DOHH2 (cell line): ENCODE data around the gene AUTS2.

Source experiments
- H3F3A ChIP-seq: fragments of 200-600 bp; sonication (generic), shearing (Covaris generic); 2 replicates; pipeline ENCODE4 v1.6.0; 2016; ENCODE audit warnings: antibody characterized with exemption, mild to moderate bottlenecking; ENCODE audit not compliant: control insufficient read depth, insufficient read depth
- H3K27ac ChIP-seq: fragments of 200-600 bp; sonication (generic); 2 replicates; pipeline ENCODE4 v1.5.1; 2014; ENCODE audit warnings: low read depth, mild to moderate bottlenecking, low read length, moderate library complexity
- H3K27me3 ChIP-seq: fragments of 200-600 bp; sonication (generic); 2 replicates; pipeline ENCODE4 v1.6.1; 2014; ENCODE audit warnings: mild to moderate bottlenecking, low read length, mixed read lengths; ENCODE audit not compliant: control insufficient read depth
- H3K36me3 ChIP-seq: fragments of 200-600 bp; sonication (generic); 2 replicates; pipeline ENCODE4 v1.6.1; 2014; ENCODE audit warnings: mild to moderate bottlenecking, low read length, moderate library complexity, mixed read lengths; ENCODE audit not compliant: control insufficient read depth
- H3K4me1 ChIP-seq: fragments of 200-600 bp; sonication (generic); 2 replicates; pipeline ENCODE4 v1.6.1; 2014; ENCODE audit warnings: mild to moderate bottlenecking, low read length, mixed read lengths; ENCODE audit not compliant: control insufficient read depth
- H3K4me2 ChIP-seq: fragments of 200-600 bp; sonication (generic); 2 replicates; pipeline ENCODE4 v1.6.0; 2014; ENCODE audit warnings: mild to moderate bottlenecking, low read length, moderate library complexity
- H3K4me3 ChIP-seq: fragments of 200-600 bp; sonication (generic); 2 replicates; pipeline ENCODE4 v1.5.1; 2014; ENCODE audit warnings: mild to moderate bottlenecking, low read length, mixed read lengths
- H3K79me2 ChIP-seq: fragments of 200-600 bp; sonication (generic); 2 replicates; pipeline ENCODE4 v1.6.1; 2014; ENCODE audit warnings: mild to moderate bottlenecking, low read length, mixed read lengths; ENCODE audit not compliant: control insufficient read depth
- H3K9me2 ChIP-seq: fragments of 200-600 bp; sonication (generic); replicated peaks from 2 replicates; pipeline ENCODE4 v1.6.1; 2014; ENCODE audit warnings: mild to moderate bottlenecking, low read length, mixed read lengths; ENCODE audit not compliant: control insufficient read depth
- H3K9me3 ChIP-seq: fragments of 200-600 bp; sonication (generic); 2 replicates; pipeline ENCODE4 v1.6.1; 2014; ENCODE audit warnings: antibody characterized with exemption, low read length, mixed read lengths; ENCODE audit not compliant: control insufficient read depth, insufficient read depth
- H4K20me1 ChIP-seq: fragments of 200-600 bp; sonication (generic); 2 replicates; pipeline ENCODE4 v1.6.0; 2014; ENCODE audit warnings: low read depth, mild to moderate bottlenecking, antibody characterized with exemption, low read length, moderate library complexity; ENCODE audit not compliant: control insufficient read depth, insufficient read depth
- EZH2phosphoT487 ChIP-seq: fragments of 200-600 bp; sonication (generic); IDR thresholded peaks from 2 replicates; pipeline ENCODE4 v1.6.1; 2017; ENCODE audit warnings: borderline replicate concordance, mild to moderate bottlenecking, antibody characterized with exemption, low read length, moderate library complexity, mixed read lengths
- TF ChIP-seq, protein P1 (sequence below): fragments of 200-600 bp; sonication (generic); IDR thresholded peaks from one replicate; pipeline ENCODE4 v1.5.1; 2014; ENCODE audit warnings: antibody characterized with exemption, mild to moderate bottlenecking, low read depth, low read length; ENCODE audit not compliant: poor library complexity, severe bottlenecking

AUTS2 gene

DNA sequence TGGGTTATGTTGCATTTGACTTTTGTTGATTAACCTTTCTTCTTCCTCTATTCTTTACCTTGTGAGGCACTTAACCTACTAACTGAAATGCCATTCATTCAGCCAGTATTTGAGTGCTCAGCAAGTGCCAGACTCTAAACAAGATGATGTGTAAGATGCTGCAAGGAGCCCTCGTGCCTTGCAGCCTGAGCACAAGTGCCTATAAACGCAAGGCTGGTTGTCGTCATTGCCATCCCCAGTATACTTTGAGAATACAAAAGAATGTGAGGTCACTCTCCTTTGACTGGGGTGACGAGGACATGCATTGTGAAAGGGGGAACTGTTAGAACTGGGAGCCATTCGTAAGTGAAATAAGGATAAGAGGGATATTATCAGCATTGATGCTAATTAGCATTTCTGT lies 103.0 kb downstream of the AUTS2 start:
- TF ChIP-seq EZH2phosphoT487, result no peak
- TF ChIP-seq, protein P1, sequence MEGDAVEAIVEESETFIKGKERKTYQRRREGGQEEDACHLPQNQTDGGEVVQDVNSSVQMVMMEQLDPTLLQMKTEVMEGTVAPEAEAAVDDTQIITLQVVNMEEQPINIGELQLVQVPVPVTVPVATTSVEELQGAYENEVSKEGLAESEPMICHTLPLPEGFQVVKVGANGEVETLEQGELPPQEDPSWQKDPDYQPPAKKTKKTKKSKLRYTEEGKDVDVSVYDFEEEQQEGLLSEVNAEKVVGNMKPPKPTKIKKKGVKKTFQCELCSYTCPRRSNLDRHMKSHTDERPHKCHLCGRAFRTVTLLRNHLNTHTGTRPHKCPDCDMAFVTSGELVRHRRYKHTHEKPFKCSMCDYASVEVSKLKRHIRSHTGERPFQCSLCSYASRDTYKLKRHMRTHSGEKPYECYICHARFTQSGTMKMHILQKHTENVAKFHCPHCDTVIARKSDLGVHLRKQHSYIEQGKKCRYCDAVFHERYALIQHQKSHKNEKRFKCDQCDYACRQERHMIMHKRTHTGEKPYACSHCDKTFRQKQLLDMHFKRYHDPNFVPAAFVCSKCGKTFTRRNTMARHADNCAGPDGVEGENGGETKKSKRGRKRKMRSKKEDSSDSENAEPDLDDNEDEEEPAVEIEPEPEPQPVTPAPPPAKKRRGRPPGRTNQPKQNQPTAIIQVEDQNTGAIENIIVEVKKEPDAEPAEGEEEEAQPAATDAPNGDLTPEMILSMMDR, result no peak
- Histone ChIP-seq H3K4me2 (no peak overlapping the region), H3K27ac (no peak overlapping the region), H3K27me3 (no peaks in the 10 kb centered on the region), H3K9me2 (no peaks in the 10 kb centered on the region), H3F3A (peaks cover 16% of the 10 kb centered on the region), H3K4me3 (no peak overlapping the region), H4K20me1 (peaks cover 10% of the 10 kb centered on the region; the same call in 1 of the 2 replicates), H3K79me2 (peaks cover 99% of the 10 kb centered on the region), H3K4me1 (peaks cover 82% of the 10 kb centered on the region), H3K36me3 (no peaks in the 10 kb centered on the region), H3K9me3 (no peaks in the 10 kb centered on the region)

DNA sequence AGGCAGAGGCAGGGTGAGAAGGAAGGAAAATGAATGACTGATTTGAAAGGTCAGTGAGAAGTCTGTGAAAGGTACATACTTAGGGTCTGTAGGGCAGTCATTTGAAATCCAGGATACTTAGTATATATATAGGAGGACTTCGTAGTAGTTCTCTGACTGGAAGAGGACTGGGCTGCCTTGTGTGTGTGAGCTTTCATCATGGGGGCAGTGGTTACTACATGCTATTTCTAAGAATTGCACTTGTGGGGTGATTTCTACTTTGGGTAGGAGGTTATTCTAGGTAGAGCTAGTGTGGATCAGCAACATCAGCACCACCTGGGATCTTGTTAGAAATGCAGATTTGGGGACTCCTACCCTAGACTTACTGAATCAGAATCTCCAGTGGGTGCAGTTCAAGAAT lies 104.1 kb downstream of the AUTS2 start:
- Histone ChIP-seq H3K4me2 (peak overlapping the region; percentile 81), H3F3A (peaks cover 9% of the 10 kb centered on the region; the same call in 1 of the 2 replicates), H3K9me2 (no peaks in the 10 kb centered on the region), H3K36me3 (no peaks in the 10 kb centered on the region), H3K4me3 (no peak overlapping the region), H3K79me2 (peaks cover 99% of the 10 kb centered on the region), H3K27ac (no peak overlapping the region), H3K9me3 (no peaks in the 10 kb centered on the region), H4K20me1 (peaks cover 14% of the 10 kb centered on the region; the same call in 1 of the 2 replicates), H3K27me3 (no peaks in the 10 kb centered on the region), H3K4me1 (peaks cover 81% of the 10 kb centered on the region)
- TF ChIP-seq, protein P1, result no peak
- TF ChIP-seq EZH2phosphoT487, result no peak

DNA sequence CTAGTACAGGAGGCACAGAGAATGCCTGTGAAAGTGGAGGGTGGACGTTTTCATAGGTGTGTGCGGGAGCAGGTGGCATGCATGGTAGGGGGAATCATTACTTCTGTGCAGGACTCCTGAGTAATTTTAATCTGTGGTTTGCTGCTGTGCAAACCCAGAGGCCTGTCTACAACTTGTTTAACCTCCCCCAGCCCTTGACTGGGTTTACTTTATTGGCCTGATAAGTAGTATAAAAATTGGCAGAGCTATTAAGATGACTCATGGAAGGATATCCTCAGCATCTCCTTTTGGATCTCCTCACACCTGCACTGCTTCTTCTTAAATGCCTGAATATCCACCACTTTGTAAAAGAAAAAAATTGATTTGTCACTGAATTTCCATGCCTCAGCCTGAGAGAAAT lies 104.8 kb downstream of the AUTS2 start:
- TF ChIP-seq EZH2phosphoT487, result no peak
- TF ChIP-seq, protein P1, result no peak
- Histone ChIP-seq H3K27me3 (no peaks in the 10 kb centered on the region), H3K9me3 (no peaks in the 10 kb centered on the region), H3K79me2 (peaks cover 99% of the 10 kb centered on the region), H3K4me3 (peak overlapping the region; percentile 55), H3K9me2 (no peaks in the 10 kb centered on the region), H3K36me3 (no peaks in the 10 kb centered on the region), H4K20me1 (peaks cover 15% of the 10 kb centered on the region; the same call in 1 of the 2 replicates), H3K27ac (peak overlapping the region; percentile 60), H3K4me2 (peak overlapping the region; percentile 81), H3F3A (peaks cover 9% of the 10 kb centered on the region; the same call in 1 of the 2 replicates), H3K4me1 (peaks cover 79% of the 10 kb centered on the region)
